ENCODE results near the gene BCL6.
"Not testable (repeated sequence)": the region's sequence is repeated elsewhere in the genome, so short reads cannot be mapped to it uniquely, and the experiment has no call there.

Gene BCL6

DNA sequence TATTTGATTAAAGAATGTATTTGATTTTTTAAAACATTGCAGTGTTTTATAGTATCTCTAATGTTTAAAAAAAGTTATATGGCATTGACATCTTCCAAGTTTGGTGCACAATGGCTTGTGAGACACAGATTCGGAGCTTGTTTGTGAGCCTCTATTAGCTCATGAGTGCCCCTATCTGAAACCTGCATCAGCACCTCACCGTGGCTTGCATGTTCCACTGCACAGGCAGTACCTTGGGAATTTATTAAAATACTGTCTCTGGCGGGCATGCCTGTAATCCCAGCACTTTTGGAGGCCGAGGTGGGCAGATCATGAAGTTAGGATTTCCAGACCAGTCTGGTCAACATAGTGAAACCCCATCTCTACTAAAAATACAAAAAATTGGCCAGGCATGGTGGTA lies 36.1 kb downstream of the BCL6 start:
- no peak for DNase-seq

DNA sequence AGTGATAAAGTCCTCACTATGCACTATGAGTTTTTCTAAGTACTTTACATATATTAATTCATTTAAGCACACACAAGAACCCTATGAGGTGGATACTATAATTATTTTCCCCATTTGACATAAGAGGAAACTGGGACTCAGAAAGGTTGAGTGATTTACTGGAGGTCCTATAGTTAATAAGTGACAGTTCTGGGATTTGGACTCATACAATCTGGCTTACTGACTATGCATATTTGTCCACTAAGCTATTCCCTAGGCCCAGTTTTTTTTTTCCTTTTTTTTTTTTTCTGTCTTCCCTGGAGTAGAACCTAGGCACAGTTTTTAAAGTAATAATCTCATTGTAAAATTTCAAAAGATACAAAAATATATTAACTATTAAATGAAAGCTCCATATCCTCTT lies 36.6 kb downstream of the BCL6 start:
- no peak for DNase-seq

DNA sequence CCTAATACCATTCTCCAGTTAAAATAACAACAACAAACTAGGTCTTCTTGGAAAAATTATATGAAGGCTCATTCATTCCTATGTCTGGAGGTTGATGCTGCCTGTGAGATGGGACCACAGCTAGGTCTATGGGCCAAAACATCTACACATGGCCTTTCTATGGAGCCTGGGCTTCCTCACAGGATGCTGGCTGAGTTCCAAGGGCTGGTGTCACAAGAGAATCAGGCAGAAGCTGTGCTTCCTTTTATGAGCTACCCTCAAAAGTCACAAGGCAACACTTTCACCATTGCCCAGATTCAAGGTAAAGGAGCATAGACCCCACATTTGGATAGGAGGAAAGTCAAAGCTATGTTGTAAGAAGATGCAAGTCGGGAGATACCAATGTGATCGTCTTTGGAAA lies 38.3 kb downstream of the BCL6 start:
- no peak for DNase-seq

DNA sequence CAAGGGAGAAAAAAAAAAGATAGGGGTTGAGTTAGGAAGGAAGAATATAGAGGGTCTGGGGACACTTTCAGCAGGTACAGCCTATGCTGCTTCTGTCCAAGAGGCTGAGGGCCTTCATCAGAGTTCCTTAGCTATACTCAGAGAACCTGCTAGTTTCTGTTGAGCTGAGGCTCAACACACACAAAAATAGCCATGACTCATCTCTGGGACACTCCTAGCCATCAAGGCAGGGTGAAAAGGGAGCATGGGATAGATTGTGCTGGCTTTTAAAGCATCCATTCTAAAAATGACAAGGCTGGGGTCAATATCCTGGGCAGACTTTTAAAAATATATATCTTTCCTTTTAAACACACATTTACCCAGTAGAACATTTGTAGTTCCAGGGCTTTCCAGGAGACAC lies 40.1 kb downstream of the BCL6 start:
- DNase-seq = no peak

DNA sequence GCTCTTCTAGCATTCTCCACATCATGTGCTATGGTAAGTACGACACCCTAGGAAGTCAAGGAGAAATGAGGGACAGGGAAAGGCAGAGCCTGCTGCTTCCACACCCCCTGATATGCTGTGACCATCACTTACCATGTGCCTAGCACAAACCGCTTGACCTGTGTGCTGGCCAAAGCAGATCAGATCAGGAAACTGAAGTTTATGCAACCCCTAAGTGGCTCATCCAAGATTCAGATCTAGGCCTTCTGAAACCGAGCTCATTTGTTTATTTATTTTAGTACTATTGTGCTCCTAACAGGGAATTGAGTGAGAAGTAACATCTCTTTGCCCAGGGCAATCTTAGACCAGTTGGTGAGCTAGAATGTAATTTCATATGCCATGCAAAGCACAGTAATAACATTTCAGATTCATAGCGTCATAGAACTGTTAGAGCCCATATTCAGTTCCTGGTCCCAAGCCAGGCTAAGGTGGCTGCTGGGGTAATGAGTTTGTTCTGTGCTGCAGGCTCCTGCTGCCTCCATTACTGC lies 42.7 kb downstream of the BCL6 start, which contains the start of gene RTP2:
RTP2 (minus strand) TSS at position 51 of the 527 bp plus-strand sequence. CDS start 429 bp downstream, outside the sequence.
- DNase-seq = no peak

DNA sequence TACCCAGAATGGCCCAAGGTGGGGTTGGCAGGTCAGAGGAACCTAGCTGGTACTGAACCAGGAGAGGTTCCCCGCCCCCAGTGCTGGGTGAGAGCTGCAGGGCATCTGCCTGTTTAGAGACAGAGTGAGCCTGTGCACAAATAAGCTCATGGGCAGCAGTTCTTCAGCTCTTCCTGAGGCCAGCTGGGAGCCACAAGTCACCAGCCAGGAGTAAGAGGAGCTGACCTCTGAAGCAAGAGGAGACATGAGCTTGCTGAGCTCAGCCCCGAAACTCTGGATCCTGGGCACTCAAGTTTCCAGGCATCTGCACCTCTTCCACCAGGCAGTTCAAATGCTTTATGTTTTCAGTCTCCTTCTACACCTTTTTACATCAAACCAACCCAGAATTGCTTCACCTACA lies 45.0 kb downstream of the BCL6 start:
- DNase-seq = no peak

DNA sequence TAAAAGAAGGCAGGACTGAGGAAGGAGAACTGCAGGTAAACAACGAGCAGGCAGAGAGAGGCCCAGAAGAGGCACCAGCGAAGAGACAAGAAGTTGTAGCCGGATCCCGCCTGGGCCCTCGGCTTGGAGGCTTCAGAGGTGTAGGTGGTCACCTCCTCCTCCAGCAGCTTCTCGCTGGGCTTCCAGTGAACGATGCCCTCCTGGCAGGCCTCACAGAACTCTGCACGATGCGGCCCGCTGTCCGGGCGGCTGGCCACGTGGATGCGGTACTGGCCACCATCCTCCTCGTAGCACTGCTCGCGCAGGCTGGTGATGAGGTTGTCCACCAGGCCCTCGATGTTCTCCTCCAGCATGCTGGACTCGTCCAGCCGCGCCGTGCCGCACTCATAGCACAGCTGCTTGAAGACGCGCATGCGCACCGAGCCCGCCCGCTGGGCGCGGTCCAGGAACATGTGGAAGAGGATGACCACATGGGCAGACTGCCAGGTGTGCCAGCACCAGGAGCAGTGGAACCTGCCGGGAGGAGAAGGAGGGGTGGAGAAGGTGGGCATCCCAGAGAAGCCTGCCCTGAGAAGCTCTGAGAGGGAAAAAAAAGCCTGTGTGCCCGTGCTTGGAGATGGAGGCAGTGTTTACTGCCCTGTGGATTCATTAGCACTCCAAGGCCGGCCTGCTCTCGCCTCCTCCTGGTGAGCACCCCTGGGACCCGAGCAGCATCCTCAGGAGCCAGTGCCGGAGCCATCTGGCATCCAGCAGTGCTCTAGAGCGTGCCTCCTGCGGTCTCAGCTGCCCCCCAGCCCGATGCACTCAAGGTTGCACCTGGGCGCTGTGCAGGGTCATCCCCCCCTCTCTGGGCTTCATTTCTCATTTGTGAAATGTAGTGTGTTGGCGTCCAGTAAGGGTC lies 46.5 kb downstream of the BCL6 start:
- no peak for DNase-seq

DNA sequence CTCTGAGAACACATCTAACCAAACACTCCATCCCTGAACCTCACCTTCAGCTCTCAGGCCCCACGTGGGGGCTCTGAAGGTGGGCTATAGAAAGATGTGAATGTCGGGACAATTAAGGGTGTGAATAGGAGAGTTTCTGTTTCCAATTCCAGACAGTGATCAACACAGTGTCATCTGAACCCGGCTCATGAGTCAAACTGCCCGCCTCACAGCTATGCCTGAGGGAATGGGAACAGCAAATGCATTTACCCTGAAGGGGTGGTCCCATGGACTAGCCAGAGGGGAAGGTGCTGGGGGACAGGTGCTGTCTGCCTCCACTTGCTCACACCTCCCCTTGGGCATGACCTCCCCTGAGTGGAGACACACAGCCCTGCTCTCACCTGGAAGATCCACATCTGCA lies 49.2 kb downstream of the BCL6 start:
- no peak for DNase-seq

DNA sequence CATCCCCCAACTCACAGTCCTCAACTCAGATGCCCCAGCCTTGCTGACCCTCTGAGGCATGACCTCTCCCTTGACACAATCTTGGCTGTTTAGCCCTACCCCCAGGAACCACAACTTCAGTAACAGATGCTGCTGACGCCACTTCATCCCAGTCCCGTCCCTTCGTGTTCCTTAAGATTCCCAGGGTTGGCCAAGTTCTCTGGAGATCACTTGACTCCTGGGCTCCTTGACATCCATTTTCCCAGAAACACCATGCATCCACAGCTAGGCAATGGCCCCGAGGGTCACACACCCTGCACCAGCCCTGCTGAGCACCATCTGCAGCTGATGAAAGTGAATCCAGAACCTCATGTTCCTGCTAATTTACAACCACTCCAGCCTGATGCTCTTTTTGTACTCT lies 49.8 kb downstream of the BCL6 start:
- DNase-seq = no peak

DNA sequence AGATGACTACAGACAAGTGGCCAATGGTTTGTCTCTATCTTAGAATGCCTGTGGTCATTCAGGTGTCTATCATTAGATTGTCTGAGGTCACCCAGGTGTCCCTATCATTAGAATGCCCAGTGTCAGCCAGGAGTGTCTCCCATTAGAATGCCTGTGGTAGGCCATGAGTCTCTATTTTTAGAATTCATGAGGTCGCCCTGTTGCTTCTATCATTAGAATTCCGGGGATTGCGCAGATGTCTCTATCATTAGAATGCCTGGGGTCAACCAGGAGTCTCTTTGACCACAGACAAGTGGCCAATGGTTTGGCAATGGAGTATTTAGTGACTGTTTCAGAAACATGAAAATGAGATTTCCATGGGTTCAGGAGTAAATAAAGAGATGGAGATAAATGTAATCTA lies 50.5 kb downstream of the BCL6 start:
- peak; percentile 38 for DNase-seq

DNA sequence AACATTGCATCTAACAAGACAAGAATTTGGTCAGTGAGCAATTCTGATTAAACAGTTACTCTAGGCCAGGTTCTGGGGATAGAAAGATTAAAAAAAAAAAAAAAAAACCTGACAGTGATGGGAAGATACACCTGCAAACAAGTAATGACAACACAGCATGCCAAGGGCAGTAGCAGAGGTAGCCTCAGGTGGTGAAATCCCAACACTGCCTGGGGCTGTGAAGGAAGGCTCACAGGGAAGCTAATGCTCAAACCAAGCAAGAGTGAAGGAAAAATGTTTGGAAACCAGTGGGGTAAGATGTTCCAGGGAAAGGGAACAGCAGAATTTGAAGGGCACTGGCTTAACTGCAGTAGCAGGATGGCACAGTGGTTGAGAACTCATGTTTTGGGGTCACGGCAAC lies 51.8 kb downstream of the BCL6 start:
- no peak for DNase-seq

DNA sequence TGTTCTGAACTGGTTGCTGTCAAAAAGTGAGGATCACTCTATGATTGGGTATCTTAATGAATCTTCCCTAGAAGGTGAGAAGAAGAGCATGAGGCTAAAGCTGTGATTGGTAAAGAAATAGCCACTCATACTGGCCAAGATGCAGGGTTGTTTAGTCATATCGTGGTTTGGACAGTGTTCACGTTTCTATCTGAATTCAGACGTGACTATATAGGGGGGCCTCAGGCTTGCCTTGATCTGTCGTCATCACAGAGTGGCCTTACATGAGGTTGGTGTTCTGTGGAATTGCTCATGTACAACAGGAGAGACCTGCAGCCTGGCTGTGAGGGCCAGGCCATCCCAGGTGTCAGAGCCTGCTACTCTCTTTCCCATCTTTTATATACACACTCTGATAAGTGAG lies 55.3 kb downstream of the BCL6 start:
- peak; percentile 66 for DNase-seq

DNA sequence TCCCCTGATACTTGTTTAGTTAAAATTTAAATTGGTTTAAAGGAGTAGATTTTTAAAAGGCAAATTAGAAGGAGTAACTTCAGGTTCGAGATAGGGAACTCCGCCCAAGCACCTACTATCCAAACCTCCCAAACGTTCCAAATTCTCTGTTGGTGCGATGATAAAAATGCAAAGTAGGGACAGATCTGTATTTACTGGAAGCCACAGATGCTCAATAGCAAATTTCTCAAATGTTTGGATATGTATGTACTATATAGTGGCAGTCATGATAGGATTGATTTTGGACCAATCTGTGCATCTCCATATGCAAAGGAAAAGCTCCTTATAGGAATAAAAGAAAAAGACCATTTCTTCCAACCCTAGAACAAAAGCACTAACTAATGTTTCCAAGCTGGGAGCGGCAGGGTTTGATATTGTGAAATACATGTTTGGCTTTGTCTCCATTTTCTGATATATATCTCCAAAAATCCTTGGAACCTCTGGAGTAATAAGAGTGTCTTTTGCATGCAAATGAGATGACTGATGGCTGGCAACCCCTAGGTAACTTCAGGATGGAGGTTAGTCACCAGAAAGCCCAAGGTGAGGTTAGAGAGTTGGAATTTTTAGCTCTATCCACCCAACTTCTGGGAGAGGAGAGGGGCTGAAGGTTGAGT lies 58.5 kb downstream of the BCL6 start:
- DNase-seq = no peak

DNA sequence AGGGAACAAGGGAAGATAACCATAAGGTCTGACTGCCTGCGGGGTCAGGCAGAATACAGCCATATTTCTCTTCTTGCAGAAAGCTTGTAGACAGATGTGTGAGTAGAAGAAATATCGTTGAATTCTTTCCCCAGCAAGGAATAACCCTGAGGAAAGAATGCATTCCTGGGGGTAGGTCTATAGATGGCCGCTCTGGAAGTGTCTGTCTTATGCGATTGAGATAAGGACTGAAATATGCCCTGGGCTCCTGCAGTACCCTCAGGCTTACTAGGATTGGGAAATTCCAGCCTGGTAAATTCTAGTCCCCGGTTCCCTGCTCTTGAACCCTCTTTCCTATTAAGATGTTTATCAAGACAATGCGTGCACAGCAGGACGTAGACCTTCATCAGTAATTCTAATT lies 59.3 kb downstream of the BCL6 start:
- no peak for DNase-seq

DNA sequence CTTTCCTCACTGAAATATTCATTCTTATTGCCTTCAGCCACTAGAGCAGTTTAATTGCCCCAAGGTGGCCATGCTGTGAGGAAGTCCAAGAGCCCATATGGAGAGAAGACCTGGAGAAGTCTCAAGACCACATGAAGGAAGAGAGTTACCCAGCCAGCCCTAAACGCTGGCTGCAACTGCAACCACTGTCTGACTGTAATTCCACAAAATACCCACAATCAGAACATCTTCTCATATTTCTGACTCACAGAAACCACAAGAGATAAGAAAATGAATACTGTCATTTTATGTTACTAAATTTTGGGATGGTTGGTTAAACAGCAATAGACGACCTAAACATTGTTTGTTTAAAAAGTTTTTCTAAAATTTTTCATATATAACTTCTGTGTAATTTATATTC lies 60.4 kb downstream of the BCL6 start:
- peak; percentile 25 for DNase-seq

DNA sequence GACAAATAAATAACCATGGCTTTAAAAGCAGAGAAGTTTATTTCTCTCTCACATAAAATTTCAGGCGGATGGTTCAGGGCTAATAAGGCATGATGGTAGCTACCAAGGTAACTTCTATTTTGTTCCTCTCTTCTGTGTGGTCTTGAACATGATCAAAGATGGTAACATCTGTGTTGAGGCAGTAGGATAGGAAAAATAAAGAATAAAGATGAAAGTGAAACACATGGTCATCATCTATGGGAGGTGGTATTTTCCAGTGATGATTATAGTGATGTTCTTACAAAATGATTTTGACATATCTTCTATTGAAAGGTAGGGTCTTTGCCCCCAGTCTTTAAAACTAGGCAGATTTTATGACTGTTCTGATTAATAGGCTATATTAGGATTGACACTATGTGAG lies 60.8 kb downstream of the BCL6 start:
- DNase-seq = no peak

DNA sequence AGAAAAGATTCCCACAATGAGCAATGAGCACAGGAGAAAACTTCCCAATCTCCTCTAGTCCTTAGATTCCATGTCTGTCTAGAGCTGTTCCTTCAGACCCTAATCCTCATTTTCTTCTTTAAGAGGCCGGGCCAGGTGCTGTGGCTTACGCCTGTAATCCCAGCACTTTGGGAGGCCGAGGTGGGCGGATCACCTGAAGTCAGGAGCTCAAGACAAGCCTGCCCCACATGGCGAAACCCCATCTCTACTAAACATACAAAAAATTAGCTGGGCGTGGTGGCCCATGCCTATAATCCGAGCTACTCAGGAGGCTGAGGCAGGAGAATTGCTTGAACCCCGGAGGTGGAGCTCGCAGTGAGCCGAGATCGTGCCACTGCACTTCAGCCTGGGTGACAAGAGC lies 63.5 kb downstream of the BCL6 start:
- DNase-seq = not testable (repeated sequence)

DNA sequence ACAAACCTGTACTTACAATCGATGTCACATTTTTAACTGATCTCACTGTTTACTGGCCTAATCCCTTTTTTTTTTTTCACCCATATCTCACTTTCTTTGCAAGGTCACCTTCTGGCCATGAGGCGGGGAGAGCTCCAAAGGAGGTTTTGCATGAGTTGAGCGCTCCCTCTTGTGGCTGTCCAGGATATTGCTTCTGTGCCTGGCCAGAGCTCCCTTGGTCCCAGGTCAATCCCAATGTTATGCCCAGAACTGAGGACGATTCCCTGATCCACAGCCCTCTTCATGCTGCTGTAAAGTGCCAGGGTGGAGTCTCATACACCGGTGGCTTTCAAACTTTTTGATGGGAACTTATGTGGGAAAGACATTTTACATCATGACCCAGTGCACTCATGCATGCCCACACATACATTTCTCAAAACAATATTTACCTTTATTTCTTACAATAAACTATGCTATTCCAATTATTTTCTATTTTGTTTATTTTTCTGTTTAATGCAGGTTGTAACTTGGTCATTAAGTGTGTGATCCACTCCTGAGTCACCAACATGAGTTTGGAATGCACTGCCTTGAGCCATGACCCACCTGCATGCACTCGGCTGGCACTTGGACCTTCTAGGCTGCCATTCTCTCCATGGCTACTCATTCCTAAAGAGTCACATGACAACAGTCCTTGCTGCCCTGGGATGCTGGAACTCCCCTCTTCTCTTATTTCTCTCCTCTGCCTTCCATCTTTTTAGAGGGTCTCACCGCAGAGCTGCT lies 65.5 kb downstream of the BCL6 start:
- peak; percentile 70 for DNase-seq

DNA sequence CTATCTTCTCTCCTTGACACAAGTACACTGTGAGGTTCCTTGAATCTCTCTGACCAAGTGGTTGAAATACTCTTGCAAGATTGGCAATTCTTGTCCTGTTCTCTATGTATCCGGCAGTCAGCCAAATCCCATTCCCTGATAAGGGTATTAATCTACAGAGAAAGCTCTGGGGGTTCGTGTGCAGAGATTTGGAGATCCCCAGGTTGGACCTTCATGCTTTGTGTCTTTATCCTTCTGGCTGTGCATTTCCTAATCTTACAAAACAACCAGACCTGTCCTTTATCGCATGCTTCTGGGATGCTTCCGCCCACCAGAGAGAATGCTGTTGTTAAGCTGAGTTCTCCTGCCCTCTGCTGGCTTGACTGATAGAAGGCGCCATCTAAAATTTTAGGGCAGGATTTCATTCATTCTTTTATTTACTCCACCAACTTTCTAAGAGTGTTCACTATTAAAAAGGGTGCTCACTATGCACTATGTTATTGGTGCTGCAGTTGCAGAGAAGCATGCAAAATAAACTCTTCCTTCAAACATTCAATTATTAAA lies 66.5 kb downstream of the BCL6 start:
- DNase-seq = peak; percentile 69

DNA sequence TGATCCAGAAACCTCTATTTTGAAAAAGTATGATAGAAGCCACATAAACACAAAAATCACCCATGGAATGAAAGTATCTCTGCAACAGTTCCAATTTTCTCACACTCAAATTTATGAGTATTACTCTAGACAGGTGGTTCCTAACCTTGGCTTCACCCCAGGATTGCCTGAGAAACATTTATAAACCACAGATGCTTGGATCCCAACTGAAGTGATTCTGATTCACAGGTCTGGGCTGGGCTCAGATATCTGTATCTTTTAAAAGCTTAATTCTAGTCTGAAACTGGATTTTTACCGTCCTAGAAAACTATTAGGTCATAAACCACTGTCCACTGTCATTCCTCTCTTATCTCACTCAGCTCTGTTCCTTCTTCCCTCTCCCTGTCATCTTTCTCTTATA lies 67.7 kb downstream of the BCL6 start:
- peak; percentile 15 for DNase-seq

DNA sequence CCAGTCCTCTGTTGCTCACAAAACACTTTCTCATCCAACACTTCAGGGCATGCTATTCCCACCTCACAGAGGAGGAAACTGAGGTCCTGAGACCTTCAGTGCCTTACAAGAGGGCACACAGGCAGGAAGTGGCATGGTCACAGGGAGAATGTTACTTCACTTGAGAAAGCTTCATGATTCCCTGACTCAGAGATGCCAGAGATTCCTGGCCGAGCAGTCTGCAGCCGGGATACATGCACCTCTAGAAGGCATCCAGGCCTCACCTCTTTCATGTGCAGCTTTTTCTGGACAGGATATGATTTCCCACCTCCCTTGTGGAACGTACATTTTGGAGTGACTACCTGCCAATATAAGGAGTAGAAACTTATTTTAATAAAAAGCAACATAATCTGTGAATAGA lies 72.3 kb downstream of the BCL6 start:
- DNase-seq = no peak
